ENCODE measurements around the gene PACS2. TPM values are rescaled to one million over a fixed set of nuclear protein-coding genes. Genes with fewer than 3 reads are reported as not detected.

PACS2 gene
- total RNA-seq, 3 donors from 2014 or later = 23.1 to 27.2 (median 24.8) TPM

DNA sequence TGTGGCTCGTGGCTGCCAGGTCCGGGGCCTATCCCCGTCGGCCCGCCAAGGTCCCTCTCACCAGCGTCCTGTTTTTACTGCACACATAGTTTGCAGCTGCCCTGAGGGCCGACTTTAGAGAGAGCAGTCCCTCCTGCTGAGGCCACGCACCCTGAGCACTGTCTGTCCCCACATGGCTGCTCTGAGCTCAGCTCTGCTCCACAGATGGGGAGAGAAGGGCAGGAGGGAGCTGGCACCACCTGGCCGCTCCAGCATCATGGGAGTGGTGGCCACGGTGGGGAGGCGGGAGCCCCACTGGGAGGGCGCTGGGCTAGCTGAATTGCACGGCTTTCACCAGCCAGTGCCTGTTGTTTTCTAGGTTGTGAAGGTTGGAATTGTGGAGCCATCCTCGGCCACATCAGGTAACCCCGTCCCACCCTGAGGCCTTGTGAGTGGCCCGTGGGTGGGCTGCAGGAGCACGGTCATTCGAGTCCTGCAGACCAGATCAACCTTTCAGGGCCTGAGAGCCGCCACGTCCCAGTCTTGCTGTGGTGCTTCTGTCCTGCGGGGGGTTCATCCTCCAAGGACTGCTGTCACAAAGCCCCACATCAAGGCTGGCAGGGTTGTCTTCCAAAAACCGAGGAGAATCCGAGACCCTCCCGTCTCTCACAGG lies 76.4 kb downstream of the PACS2 start:
- no peak overlapping the region for H3K4me3 Mint-ChIP-seq
- no peak for ATAC-seq
- H3K27me3 Mint-ChIP-seq (ENCODE audit: low read depth) = no peaks in the 10 kb centered on the region
- H3K36me3 Mint-ChIP-seq (ENCODE audit: insufficient read depth) = no peaks in the 10 kb centered on the region
- peaks cover 5% of the 10 kb centered on the region for H3K4me1 Mint-ChIP-seq (ENCODE audit: low read depth)
- DNase-seq = no peak
- H3K9me3 Mint-ChIP-seq = no peaks in the 10 kb centered on the region

DNA sequence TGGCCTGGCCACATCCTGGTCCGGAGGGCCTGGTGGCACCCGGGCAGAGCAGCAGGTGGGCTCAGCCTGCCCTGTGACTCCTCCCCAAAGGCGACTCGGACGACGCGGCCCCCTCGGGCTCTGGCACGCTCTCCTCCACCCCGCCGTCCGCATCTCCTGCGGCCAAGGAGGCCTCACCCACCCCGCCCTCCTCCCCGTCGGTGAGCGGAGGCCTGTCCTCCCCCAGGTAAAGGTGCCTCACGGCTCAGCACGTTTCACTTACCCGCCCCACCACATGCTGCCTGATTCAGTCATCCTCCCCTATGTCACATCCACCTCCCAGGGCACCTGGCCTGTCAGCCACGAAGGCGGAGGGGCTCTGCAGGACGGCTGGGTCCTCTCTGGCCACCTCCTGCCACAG lies 77.0 kb downstream of the PACS2 start:
- DNase-seq = no peak
- Mint-ChIP-seq H3K27me3 (ENCODE audit: low read depth) (no peaks in the 10 kb centered on the region), H3K4me3 (no peak overlapping the region), H3K9me3 (no peaks in the 10 kb centered on the region), H3K4me1 (ENCODE audit: low read depth) (peaks cover 5% of the 10 kb centered on the region), H3K36me3 (ENCODE audit: insufficient read depth) (no peaks in the 10 kb centered on the region)
- no peak for ATAC-seq

DNA sequence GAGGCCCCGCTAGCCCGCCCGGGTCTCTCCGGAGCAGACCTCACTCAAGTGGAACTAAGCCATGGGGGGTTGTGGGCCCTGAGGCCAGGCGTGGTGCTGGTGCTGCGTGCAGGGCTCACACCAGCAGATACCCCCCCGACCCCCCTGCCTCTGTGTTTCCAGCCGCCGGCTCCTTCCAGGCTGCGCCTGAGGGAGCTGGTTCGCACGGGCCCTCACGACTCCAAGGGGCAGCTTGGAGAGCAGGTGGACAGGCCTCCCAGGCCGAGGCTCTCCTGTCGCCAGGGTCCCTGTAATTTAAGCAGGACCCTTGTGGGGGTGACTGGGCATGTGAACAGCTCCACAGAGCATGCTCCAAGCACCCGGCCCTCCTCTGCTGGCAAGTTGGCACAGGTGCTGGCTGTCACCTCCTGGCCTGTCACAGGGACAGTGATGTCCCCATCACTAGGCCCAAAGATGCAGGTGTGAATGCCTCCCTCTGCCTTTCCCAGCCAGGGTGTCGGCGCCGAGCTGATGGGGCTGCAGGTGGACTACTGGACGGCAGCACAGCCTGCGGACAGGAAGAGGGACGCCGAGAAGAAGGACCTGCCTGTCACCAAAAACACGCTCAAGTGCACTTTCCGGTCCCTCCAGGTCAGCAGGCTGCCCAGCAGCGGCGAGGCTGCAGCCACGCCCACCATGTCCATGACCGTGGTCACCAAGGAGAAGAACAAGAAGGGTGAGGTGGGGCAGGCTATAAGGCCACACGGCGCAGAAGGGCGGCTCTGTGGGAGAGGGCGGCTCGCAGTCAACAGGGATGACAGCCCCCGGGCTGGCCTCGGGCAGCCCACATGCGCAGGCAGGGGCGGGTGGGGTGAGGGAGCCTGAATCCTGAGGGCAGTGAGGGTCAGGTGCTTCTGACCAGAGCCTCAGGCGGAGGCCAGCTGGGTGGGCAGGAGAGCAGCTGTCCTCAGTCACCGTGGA lies 77.9 kb downstream of the PACS2 start:
- ATAC-seq (no peak), DNase-seq (no peak)
- no peaks in the 10 kb centered on the region for H3K9me3 Mint-ChIP-seq
- H3K36me3 Mint-ChIP-seq (ENCODE audit: insufficient read depth) = no peaks in the 10 kb centered on the region
- peaks cover 5% of the 10 kb centered on the region for H3K4me1 Mint-ChIP-seq (ENCODE audit: low read depth)
- no peaks in the 10 kb centered on the region for H3K27me3 Mint-ChIP-seq (ENCODE audit: low read depth)
- no peak overlapping the region for H3K4me3 Mint-ChIP-seq

DNA sequence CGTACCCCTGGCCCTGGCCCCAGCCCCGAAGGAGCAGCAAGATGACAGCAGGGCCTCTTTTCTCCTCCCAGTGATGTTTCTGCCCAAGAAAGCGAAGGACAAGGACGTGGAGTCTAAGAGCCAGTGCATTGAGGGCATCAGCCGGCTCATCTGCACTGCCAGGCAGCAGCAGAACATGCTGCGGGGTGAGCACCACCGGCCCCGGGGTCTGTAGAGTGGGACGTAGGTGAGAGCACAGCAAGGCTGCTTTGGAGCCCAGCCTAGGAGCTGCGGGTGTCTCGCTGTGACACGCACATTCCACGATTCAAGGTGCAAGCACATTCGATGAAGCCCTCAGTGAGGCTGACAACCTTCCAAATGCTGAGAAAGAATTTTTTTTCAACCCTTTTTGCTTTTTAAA lies 78.6 kb downstream of the PACS2 start:
- no peak for DNase-seq
- H3K36me3 Mint-ChIP-seq (ENCODE audit: insufficient read depth) = no peaks in the 10 kb centered on the region
- peaks cover 11% of the 10 kb centered on the region for H3K4me1 Mint-ChIP-seq (ENCODE audit: low read depth)
- H3K27me3 Mint-ChIP-seq (ENCODE audit: low read depth) = no peaks in the 10 kb centered on the region
- no peak for ATAC-seq
- no peaks in the 10 kb centered on the region for H3K9me3 Mint-ChIP-seq
- no peak overlapping the region for H3K4me3 Mint-ChIP-seq

DNA sequence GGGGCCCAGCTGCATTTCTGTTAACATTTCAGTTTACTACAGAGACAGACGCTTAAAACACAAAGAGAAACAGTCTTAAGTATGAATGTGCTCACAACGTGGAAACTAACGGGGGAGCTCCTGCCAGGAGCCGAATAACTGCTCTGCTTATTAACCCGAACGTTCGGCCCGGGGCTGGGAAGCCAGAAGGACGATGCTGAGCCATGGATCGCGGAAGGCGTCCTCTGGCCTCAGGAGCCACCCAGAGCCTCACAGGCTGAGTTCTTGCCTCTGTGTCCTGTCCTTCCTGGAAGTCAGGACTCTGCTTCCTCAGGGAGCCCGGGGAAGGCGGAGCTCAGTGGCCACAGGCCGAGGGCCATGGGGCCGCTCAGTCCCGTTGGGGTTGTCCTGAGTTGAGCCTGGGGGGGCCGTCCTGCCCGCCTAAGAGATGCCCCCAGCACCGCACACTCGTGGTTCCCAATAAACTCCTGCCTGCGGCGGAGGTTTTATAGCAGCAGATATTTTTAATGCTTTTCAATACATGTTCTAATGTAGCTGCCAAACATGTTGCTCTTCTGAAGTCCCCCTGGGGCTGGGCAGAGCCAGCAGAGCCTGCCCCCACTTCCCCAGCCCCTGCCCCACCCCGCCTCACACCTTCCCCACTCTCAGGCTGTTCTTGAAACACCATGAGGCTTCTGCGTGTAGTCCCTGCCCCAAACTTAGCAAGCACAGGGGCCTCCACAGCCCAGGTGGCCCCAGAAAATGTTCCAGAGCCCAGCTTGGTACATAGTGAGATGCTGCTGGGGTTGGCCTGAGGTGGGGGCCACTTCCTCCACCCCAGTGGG lies 80.4 kb downstream of the PACS2 start:
- ATAC-seq = no peak
- no peak overlapping the region for H3K4me3 Mint-ChIP-seq
- peaks cover 19% of the 10 kb centered on the region for H3K4me1 Mint-ChIP-seq (ENCODE audit: low read depth)
- no peaks in the 10 kb centered on the region for H3K9me3 Mint-ChIP-seq
- no peaks in the 10 kb centered on the region for H3K27me3 Mint-ChIP-seq (ENCODE audit: low read depth)
- H3K36me3 Mint-ChIP-seq (ENCODE audit: insufficient read depth) = no peaks in the 10 kb centered on the region
- no peak for DNase-seq

DNA sequence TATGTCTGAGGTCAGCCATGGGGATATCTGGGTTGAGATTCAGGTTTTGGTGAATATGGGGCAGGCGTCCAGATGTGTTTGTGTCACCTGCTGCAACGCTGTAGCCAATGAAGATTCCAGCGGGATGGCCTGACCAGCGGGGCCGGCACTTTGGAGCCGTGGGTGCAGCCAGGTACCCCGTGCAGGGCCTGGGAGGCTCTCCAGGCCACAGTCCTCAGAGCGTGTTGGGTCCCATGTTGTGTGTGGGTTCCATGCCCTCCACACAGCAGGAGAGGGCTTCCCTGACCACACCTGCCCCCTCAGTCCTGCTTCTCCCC lies 80.9 kb downstream of the PACS2 start:
- Mint-ChIP-seq H3K4me3 (no peak overlapping the region), H3K27me3 (ENCODE audit: low read depth) (no peaks in the 10 kb centered on the region), H3K4me1 (ENCODE audit: low read depth) (peaks cover 17% of the 10 kb centered on the region), H3K9me3 (peaks cover 2% of the 10 kb centered on the region), H3K36me3 (ENCODE audit: insufficient read depth) (peaks cover 5% of the 10 kb centered on the region)
- ATAC-seq (no peak), DNase-seq (no peak)

DNA sequence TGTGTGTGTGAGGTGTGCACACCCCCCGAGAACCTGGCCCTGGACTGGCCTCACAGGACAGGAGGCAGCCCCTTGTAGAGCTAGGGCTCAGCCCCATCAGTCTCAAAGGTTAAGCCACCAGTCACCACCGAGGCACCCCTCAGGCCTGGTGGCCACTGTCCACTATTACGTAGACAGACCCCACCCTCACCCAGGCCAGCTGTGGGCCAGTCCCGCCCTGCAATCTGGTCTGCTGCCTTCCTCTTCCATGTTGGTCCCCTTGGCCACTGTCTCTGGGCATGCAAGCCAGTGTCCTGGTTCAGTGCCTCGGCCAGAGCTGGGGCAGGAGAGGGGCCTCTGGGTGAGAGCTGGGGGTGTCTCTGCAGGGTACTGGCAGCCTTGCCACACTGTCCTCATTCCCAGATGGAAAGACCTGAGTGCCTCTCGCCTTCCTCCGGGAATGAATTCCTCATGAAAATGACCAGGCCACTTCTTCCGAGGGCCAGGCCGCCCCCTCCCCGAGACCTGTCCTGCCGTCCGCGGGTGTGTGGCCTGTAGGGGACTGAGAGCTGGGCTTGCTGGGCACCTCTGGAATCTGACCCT lies 82.9 kb downstream of the PACS2 start:
- ATAC-seq (no peak), DNase-seq (no peak)
- no peaks in the 10 kb centered on the region for H3K27me3 Mint-ChIP-seq (ENCODE audit: low read depth)
- peaks cover 22% of the 10 kb centered on the region for H3K4me1 Mint-ChIP-seq (ENCODE audit: low read depth)
- H3K9me3 Mint-ChIP-seq = peaks cover 13% of the 10 kb centered on the region
- peaks cover 15% of the 10 kb centered on the region for H3K36me3 Mint-ChIP-seq (ENCODE audit: insufficient read depth)
- H3K4me3 Mint-ChIP-seq = peak overlapping the region; percentile 74

DNA sequence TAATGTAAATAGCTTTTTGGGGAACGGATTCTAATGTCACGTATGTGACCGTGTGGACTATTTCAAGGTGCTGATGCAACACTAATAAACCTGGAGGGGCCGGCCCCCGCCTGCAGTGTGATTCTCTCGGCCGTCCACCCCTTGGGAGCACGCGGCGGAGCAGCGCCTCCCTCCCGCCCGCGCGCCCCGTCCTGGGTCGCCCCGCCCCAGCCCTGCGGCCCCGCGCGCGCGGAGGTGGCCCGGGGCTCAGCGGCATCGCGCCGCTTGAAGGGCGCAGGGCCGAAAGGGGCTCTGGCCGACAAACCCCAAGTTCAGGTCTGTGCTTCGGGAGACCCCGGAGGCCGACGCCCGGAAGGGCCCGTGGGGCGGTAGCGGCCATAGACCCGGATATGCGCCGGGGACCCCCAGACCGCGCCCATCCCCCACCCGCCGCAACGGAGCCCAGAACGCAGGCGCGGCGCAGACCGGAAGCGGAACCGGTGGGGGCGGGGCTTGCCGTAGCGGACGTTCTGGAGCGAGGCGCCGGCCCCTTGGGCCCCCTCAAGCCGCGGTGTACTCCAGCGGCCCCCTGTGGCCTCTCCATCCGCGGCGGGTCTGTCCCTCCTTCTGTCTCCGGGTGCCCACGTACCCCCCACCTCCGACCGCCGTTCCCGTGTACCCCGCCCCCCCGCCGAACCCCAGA lies 83.6 kb downstream of the PACS2 start, which contains the start of gene TEX22:
Gene TEX22 (plus strand): TSS at position 495 of the 682 bp plus-strand sequence. CDS start 803 bp downstream, outside the sequence.
- H3K4me1 Mint-ChIP-seq (ENCODE audit: low read depth) = peaks cover 25% of the 10 kb centered on the region
- H3K36me3 Mint-ChIP-seq (ENCODE audit: insufficient read depth) = peaks cover 15% of the 10 kb centered on the region
- DNase-seq (peak; percentile 92), ATAC-seq (peak; percentile 87 to 92)
- no peaks in the 10 kb centered on the region for H3K27me3 Mint-ChIP-seq (ENCODE audit: low read depth)
- peak within 1 kb of the TSS; percentile 87 for H3K4me3 Mint-ChIP-seq
- H3K9me3 Mint-ChIP-seq = peaks cover 13% of the 10 kb centered on the region

DNA sequence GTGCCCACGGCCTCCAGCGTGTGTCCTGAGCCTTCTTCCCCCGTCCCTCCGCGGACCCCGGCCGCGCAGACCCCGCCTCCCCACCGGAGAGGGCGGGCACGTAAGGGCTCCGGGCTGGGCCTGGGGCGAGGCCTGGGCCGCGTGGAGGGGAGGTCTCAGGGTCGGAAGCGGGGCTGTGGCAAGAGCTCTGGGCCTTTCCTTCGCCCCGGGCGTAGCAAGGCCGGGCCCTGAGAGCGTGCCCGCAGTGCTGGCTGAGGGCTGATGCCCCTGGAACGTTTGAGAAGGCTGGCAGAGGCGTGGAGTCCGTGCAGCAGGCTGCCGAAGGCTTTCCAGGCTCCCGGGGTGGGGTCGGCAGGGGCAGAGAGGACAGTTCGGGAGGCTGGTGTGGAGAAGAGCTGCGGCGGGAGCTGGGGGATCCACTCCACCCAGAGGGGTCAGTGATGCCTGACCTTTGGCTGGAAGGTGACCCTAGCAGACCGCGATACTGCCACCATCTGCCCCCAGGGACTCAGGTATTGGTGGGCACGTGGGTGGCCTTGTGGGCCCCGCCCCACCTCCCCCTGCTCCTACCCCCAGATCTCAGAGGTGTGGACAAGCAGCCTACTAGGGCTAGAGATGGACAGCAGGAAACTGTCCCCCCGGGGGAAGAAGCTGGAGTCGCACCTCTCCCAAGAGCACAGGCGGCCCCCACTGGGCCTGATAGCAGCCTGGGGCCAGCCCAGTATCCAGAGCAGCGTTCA lies 84.3 kb downstream of the PACS2 start:
- no peak for DNase-seq
- Mint-ChIP-seq H3K4me1 (ENCODE audit: low read depth) (peaks cover 25% of the 10 kb centered on the region), H3K27me3 (ENCODE audit: low read depth) (no peaks in the 10 kb centered on the region), H3K9me3 (peaks cover 13% of the 10 kb centered on the region), H3K36me3 (ENCODE audit: insufficient read depth) (peaks cover 15% of the 10 kb centered on the region), H3K4me3 (peak overlapping the region; percentile 87)
- peak; percentile 62 to 66 for ATAC-seq

DNA sequence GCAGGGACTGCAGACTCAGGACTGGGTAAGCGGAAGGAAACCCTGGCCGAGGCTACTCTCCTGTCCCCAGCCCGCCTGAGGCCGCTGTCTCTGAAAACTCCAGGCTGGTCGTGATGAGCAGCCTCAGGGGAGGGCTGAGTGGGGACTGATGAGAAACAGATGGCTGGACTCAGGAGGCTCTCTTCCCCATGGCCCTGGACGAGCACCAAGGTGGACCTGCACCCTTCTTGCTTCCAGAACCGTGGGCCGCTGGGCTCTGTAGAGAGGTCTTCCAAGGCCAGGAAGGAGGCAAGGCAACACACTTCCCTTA lies 84.9 kb downstream of the PACS2 start:
- no peak for DNase-seq
- no peak for ATAC-seq
- Mint-ChIP-seq H3K4me3 (peak overlapping the region; percentile 87), H3K36me3 (ENCODE audit: insufficient read depth) (peaks cover 15% of the 10 kb centered on the region), H3K4me1 (ENCODE audit: low read depth) (peaks cover 30% of the 10 kb centered on the region), H3K9me3 (peaks cover 13% of the 10 kb centered on the region), H3K27me3 (ENCODE audit: low read depth) (no peaks in the 10 kb centered on the region)

DNA sequence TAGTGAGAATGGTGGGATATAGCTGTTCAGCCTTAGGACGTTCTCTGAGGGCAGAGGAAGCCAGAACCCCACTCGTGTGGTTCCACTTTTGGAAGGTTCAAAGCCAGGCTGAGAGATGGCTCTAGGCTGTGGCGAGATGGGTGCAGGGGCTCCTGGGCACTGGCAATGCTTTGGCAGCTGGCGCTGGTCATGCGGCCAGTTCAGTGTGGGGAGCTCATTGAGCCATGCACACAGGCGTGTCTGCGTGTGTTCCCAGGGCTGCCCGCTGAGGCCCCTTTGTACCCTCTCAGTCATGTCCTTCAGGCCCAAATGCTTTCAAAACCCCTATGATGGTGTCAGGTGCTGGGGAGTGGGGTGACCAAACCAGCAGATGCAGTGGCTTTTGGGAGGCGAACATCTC lies 85.5 kb downstream of the PACS2 start:
- ATAC-seq (no peak), DNase-seq (no peak)
- Mint-ChIP-seq H3K9me3 (peaks cover 13% of the 10 kb centered on the region), H3K27me3 (ENCODE audit: low read depth) (no peaks in the 10 kb centered on the region), H3K4me1 (ENCODE audit: low read depth) (peaks cover 36% of the 10 kb centered on the region), H3K4me3 (peak overlapping the region; percentile 87), H3K36me3 (ENCODE audit: insufficient read depth) (peaks cover 15% of the 10 kb centered on the region)

DNA sequence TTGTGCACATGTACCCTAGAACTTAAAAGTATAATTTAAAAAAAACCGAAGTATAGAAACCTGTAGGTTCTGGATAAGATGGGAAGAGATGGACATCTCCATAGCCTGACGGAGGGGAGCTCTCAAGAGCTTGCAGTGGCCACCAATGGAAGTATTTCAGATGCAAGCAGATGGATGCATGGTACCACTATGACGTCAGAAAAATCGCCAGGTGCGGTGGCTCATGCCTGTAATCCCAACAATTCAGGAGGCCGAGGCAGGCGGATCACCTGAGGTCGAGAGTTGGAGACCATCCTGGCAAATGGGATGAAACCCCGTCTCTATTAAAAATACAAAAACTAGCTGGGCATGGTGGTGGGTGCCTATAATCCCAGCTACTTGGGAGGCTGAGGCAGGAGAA lies 87.2 kb downstream of the PACS2 start:
- Mint-ChIP-seq H3K36me3 (ENCODE audit: insufficient read depth) (peaks cover 15% of the 10 kb centered on the region), H3K9me3 (peaks cover 13% of the 10 kb centered on the region)
- ATAC-seq = no peak

DNA sequence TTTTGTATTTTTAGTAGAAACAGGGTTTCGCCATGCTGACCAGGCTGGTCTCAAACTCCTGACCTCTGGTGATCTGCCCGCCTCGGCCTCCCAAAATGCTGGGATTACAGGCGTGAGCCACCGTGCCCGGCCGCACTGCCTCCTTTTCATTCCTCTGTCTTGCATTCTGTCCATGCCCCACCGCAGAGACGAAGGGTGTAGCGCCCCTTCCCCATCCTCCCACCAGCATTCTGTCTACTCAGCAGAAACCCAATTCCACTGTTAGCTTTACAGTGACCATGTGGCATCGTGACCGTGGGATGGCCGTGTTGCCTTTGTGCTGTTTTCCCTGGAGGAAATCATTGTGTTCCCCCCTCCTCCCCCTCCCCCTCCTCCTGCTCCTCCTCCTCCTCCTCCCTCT lies 94.0 kb downstream of the PACS2 start:
- no peaks in the 10 kb centered on the region for H3K9me3 Mint-ChIP-seq
- H3K4me1 Mint-ChIP-seq (ENCODE audit: low read depth) = peaks cover 17% of the 10 kb centered on the region
- DNase-seq = no peak
- peaks cover 29% of the 10 kb centered on the region for H3K27me3 Mint-ChIP-seq (ENCODE audit: low read depth)
- ATAC-seq = no peak
- no peak overlapping the region for H3K4me3 Mint-ChIP-seq
- H3K36me3 Mint-ChIP-seq (ENCODE audit: insufficient read depth) = no peaks in the 10 kb centered on the region

More for the DNA sequence above, 87.2 kb downstream of the PACS2 start:
- no peak overlapping the region for H3K4me3 Mint-ChIP-seq
- H3K27me3 Mint-ChIP-seq (ENCODE audit: low read depth) = no peaks in the 10 kb centered on the region
- H3K4me1 Mint-ChIP-seq (ENCODE audit: low read depth) = peaks cover 38% of the 10 kb centered on the region
- DNase-seq = no peak

All from activated T-cell treated with anti-CD3 and anti-CD28 coated beads, Interleukin-2, amount 50 U/mL, for 4 hours (primary cell).